Erythroblast (primary cell): Measurements from ENCODE around the gene SCAMP4.

ENCODE experiments used
- DNase-seq, 2 experiments: peaks; one replicate each; lab custom pipeline; 2025; lab: John Stamatoyannopoulos, UW
- GATA1 ChIP-seq: IDR thresholded peaks from 2 replicates; pipeline ENCODE4 v1.6.1; 2011; ENCODE audit warnings: low read depth, mild to moderate bottlenecking, control low read depth, low read length, moderate library complexity
- POLR2A ChIP-seq: IDR thresholded peaks from 2 replicates; pipeline ENCODE4 v1.6.1; 2011; ENCODE audit warnings: mild to moderate bottlenecking, low read length

SCAMP4 gene

DNA sequence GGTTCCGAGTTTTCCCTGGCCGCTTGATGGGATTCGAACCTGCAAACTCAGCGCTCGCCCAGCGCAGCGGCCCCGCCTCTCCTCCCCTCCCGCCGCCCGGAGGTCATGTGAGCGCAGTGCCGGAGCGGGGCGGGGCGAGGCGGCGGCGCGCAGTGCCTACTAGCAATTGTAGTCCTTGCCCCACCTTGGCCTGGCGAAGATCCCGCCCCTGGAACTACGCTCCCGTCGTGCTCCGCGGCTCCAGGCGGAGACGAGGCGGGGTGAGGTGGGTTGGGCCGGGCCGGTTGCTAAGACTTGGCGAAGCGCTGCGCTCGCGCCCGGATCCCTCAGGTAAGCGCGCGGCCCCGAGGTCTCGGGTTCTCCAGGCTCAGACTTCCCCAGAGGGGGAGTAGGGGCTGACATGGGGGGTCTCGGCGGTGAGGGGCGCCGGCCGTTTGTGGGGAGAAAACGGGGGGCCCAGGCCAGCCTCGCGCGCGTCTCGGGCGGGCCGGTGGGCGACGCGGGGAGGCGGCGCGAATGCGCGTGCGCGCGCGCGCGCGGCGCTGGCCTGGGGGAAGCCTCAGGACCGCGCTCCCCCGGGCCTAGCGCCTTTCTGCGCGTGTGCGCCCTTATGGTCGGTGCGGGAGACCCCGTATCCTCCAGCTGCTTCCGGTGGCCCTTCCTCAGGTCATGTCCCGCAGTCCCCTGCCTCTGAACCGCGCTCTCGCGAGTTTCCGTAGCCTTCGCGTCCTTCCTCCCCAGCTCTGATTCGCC is at the start of gene SCAMP4, which contains the start of gene ADAT3:
Gene SCAMP4 (plus strand): TSS at position 290 of the 753 bp plus-strand sequence. CDS start 9,621 bp downstream, outside the sequence.
Gene ADAT3 (plus strand): TSS at position 290 of the 753 bp plus-strand sequence. CDS start 6,649 bp downstream, outside the sequence.
- DNase-seq: peak; percentile 99
- peak; percentile 71 for TF ChIP-seq POLR2A
- TF ChIP-seq GATA1: no peak

GRCh38 chr19:1855828-1856255 is 49.4 kb upstream of the SCAMP4 start:
- no peak for TF ChIP-seq GATA1
- peak; percentile 49 for TF ChIP-seq POLR2A
- peak in 1 of 2 experiments; percentile 69 for DNase-seq

- TF ChIP-seq POLR2A: no peak
- no peak for TF ChIP-seq GATA1
- DNase-seq: no peak
Observed at GRCh38 chr19:1856345-1856697, 48.9 kb upstream of the SCAMP4 start.

DNA sequence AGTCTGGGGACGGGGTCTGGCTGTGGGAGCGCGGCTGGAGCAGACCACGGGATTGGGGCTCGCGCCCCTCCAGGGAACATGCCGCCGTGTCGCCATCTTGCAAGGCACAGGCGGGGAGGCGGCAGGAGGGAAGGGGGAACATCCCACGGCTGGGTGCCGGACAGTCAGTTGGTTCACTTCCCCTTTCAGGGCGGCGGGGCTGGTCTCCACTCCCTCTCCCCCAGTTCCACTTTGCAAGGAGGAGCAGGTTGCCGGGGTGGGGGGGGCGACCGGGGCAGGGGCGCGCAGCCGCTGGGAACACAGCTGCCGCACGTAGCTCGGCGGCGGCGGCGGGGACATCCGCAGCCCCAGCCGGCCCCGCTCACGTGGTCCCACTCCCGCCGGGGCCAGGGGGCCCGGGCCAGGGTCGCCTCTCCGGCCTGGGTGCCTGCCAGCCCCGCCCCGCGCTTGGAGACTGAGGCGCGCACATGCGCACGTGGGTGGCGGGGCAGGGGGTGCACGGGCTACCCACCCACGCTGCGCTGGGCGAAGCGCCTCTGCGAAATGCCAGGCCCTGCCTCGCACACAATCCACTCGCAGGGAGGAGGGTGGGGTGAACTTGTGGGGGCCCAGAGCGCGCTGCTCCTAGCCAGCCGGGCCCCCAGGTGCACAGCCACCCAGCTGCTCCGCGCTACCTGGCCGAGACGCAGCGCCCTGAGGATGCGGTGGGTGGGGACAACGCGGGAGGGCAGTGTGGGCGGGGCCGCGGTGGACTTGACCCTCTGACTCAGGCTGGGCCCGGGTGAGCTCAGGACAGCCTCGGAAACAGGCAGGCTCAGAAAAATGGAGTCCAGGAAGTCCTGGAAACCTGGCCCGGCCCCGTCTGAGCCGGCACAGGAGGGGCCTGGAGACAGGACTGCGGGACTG is 48.2 kb upstream of the SCAMP4 start:
- TF ChIP-seq GATA1: no peak
- no peak for TF ChIP-seq POLR2A
- peak; percentile 82 to 89 for DNase-seq

DNA sequence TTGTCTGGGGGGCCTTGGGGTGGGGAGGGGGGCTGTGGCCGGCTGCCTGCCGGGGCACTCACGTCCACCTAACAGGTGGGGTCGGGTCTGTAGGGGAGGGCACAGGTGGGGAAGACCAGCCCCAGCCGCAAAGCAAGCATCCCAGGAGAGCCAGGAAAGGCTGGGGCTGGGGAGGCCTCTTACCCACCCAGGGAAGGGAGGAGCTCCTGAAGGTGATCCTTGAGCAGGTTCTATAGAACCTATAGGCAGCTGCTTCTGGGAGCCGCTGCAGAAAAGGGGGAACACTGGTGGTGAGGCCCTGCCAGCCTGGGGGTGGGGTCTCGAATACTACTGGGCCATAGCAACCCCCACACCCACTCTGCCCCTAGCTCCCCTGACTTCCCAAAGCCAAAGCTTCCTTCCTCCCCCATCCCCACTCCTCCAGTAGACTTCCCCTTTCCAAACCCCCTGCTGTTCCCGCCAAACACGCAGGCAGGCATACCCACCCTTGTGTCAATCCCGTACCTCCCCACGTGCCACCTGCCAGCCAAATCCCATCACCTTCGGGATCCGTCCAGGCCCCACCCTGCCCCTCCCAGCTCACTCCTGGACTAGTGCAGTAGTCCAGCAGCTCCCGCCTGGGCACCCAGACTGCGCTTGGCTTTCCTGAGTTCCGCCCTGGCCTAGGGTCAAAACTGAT is 47.4 kb upstream of the SCAMP4 start:
- TF ChIP-seq GATA1: no peak
- no peak for TF ChIP-seq POLR2A
- DNase-seq: no peak

DNA sequence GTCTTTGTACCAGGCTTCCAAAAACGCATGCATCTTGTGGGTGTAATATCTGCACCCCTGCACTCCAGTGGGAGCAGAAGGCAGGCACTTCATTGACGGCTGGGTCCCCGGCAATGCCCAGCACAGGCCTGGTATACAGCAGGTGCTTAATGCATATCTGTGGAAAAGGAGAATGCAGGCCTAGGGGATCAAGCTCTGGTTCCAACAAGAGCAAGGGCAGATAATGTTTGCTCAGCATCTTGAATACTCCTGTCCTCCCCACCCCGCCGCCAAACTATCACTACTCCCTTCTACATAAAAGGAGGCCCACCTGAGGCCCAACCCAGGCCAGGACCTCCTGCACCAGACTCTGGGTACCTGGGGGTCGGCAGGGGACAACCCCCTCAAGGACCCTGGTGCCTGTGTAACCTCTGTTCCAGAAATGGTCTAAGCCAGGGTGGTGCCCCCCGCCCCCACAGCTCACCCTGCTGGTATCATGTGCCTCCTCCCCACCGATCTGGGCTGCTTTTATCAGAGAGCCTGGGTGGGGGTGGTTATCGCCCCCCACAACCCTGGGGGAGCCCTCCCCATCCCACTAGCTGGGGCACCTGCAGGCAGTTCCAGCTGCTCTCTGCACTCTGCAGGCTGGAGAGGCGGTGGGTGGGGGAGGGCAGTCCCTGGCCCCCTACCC is 46.7 kb upstream of the SCAMP4 start:
- DNase-seq: peak; percentile 74 to 85
- TF ChIP-seq POLR2A (no peak), GATA1 (no peak)

DNA sequence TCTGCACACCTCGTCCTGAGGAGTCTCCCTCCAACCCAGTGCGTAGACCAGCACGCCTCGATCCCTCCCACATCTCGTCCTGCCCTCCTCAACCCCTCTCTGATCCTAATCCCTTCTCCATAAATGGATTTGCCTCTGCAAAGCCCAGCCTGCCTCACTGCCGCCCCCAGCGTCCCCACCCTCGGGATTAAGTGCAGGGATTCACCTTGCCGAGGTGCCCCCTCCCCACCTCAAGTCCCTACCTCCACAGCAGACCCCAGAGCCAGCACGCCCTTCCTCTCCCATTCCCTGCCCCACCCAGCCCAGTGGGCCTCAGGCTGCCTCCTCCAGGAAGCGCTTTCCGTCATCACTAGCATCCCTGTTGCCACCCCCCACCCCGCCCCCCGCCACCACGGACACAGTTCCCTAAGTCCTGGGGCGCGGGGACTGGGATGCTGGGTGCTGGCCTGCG is 45.8 kb upstream of the SCAMP4 start:
- DNase-seq: peak in 1 of 2 experiments; percentile 54
- no peak for TF ChIP-seq POLR2A
- TF ChIP-seq GATA1: no peak

DNA sequence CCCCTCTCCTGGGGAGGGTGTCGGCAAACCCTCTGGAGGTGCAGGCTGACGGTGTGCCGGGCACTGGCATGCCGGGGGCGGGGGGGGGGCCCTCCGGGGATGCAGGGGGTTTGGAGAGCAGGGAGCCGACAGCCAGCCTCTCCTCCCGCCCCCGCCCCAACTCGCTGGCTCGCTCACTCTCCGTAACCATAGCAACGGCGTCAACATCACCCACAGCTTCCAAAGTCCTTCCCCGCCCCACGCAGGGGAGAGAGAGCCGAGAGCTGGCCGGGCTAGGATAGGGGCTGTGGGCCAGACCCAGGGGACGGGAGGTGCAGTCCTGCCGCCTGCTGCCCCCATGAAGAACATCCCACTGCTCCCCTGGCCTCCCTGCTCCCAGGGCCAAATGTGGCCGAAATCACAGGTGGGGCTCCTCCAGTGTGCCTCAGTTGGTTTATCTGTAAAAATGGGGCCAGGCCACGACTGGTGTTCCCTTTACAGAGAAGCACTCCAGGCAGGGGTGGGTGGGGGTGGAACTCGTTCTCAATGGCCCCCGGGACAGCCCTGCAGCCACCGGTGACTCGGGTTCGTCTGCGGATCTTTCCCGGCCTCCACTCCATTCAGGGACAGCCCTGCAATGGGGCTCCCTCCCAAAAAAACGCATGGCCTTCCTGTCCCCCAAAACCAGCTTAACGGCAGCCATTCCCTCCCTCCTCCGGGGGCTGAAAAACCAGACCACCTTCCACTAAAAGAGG is 45.0 kb upstream of the SCAMP4 start:
- peak; percentile 89 to 91 for DNase-seq
- TF ChIP-seq GATA1: no peak
- TF ChIP-seq POLR2A: peak; percentile 33

DNA sequence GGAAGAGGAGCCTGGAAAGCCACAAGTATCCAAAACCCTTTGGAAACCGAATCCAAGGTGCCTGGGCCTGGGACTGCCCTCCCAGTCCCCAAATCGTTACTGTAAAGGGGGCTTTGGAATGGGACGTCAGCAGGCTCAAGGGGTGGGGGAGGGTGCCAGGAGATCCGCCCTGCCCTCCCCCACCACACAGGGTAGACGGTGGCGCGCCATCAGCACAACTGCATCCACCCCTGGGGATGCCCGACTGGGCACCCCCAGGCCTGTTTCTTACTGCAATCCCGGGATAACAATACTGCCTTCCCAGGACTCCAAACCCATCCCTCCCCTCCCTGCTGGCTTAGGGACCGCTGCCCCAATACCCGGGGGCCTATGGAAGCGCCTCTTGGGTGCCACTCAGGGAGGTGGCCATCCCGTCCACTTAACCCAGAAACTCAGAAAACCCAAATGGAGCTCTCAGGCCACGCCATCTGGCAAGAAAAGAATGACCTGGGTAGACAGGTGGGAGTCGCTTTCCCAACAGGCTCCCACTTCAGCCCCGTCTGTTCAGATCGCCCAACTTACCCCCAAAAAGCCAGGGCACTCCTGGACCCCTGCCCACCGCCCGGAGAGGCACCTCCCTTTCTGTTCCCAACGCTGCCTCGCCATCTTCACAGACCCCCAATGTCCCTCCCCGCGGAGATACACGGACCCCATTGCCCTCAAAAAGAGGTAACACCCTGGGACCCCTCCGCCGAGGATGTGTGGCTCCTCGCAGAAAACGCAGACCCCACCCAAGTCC is 44.2 kb upstream of the SCAMP4 start:
- TF ChIP-seq POLR2A (no peak), GATA1 (no peak)
- no peak for DNase-seq

GRCh38 chr19:1861599-1862031 is 43.6 kb upstream of the SCAMP4 start:
- DNase-seq: no peak
- TF ChIP-seq POLR2A (no peak), GATA1 (no peak)

DNA sequence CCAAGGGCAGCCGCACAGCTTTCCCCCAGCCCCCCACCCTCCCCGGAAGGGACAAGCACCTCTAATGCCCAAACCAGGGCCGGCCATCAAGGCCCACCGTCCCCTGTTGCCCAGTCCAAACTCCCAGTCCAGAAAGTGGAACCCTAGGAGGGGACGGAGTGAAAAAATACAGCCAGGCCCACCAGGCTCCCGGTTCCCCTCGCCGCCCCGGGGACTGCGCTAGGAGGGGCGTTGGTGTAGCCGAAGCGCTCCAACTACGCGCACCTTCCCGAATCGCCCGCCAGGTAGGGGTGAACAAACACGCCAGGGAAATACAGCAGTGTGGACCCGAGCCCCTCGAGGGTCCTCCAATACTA is 43.2 kb upstream of the SCAMP4 start:
- DNase-seq: no peak
- TF ChIP-seq POLR2A: no peak
- TF ChIP-seq GATA1: no peak
